A549 treated with ZK216348 at 1 μM for 4 hours (cell line): ENCODE data around the gene SLC2A1. TPM values are rescaled to one million over a fixed set of nuclear protein-coding genes. Genes with fewer than 3 reads are reported as not detected.

ENCODE experiments used
- total RNA-seq: library from RNA; stranded (reverse); fragments of 200-300 nt; extraction: Qiagen RNA extraction; gene quantifications from 5 replicates; pipeline ENCODE4 v1.2.3, GENCODE V29; 2022; ENCODE audit warnings: low read depth

SLC2A1 gene
- 91.3 to 124 TPM (median 112 TPM) in 5 replicates for total RNA-seq

DNA sequence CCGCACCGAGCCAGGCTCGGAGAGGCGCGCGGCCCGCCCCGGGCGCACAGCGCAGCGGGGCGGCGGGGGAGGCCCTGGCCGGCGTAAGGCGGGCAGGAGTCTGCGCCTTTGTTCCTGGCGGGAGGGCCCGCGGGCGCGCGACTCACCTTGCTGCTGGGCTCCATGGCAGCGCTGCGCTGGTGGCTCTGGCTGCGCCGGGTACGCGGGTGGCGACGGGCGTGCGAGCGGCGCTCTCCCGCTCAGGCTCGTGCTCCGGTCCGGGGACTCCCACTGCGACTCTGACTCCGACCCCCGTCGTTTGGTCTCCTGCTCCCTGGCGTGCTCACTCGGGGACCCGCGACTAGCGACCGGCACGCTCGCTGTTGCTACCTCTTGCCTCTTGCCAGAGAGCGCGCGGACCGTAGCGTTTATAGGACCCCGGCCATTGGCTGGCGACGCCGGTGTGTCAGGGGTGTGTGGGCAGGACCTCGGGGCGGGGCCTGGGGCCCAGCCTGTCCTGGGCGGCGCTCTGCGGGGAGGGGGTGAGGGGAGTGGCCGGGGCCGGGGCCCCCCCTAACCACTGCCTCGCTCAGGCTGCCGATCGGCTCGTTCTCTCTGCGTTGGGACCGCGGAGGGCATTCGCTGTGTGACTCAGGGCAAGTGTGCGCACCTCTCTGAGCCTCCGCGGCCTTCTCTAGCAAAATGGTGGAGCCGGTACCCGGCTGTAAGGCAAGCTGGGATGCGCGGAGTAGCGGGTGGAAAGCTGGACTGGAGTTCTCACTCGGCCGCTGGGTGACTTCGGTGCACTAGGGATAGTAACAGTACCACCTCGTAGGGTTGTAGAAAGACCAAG is at the start of gene SLC2A1:
Gene SLC2A1, minus strand, starts transcription at position 381 of the 832 bp plus-strand sequence. Its CDS starts 217 bp downstream, at position 164.

Other genes with a start within 250 kb of the SLC2A1 start
- not detected in 5 replicates for gene CLDN19, start 218.6 kb downstream of the SLC2A1 start, total RNA-seq
- 26.3 to 35.2 TPM (median 30.3 TPM) in 5 replicates for gene P3H1, start 191.8 kb downstream of the SLC2A1 start, total RNA-seq
- 2.3 to 5.5 TPM (median 3.9 TPM) in 5 replicates for gene C1orf50, start 191.6 kb downstream of the SLC2A1 start, total RNA-seq
- 0.08 to 0.13 TPM (median 0.12 TPM) in 5 replicates for gene TMEM269, start 173.9 kb downstream of the SLC2A1 start, total RNA-seq
- 3.1 to 4.2 TPM (median 3.9 TPM) in 5 replicates for gene ERMAP, start 141.7 kb downstream of the SLC2A1 start, total RNA-seq
- 13.4 to 18.1 TPM (median 14.7 TPM) in 5 replicates for gene SVBP, start 141.5 kb downstream of the SLC2A1 start, total RNA-seq
- 6.1 to 8.4 TPM (median 7.1 TPM) in 5 replicates for gene ZNF691, start 112.3 kb downstream of the SLC2A1 start, total RNA-seq
- gene EBNA1BP2, start 213.4 kb upstream of the SLC2A1 start, total RNA-seq, result 166 to 215 TPM (median 183 TPM) in 5 replicates
- 0.06 to 0.58 TPM (median 0.34 TPM) in 5 replicates for gene CFAP57, start 213.5 kb upstream of the SLC2A1 start, total RNA-seq